ENCODE measurements around the gene DCAF7. TPM values are rescaled to one million over a fixed set of nuclear protein-coding genes. Genes with fewer than 3 reads are reported as not detected.

DCAF7 gene
- total and polyA plus RNA-seq, 4 donors = 13.2 to 24.0 (median 15.0) TPM

DNA sequence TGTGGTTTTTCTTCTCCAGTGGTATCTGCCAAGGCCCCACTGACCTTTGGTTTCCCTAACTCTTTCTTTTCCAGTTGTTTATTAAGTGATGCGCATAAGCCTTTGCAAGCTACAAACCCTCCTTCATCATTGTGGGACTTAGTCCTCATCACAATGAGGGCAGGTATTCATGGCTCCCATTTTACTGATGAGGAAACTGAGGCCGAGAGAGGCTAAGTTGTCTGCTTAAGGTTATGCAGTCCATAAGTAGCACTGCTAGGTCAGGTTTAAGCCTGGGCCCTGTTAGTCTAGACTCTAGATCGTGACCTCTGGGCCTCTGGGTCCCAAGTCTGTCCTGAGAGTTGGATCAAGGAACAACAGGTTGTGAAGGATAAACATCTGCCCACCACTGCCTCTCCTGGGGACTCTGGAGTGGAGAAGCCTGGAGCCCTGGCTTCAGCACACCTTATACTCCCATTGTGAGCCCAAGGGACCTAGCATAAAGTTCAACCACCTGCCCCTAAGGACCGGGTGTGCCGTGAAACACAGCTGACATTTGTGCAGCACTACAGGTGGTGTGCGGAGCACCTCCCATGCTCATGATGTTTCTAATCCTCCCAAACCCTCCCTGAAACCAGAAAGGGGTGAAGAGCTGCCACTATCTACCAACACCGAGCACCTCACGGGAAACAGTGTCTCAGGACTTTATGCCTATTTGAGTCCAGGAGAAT is 32.3 kb upstream of the DCAF7 start:
- H3K4me3 ChIP-seq (ENCODE audit: low read depth in 1 of 3, low read length in 3 of 3) = no peak overlapping the region
- DNase-seq (ENCODE audit: low spot score) = no peak
- H3K4me1 ChIP-seq (ENCODE audit: control insufficient read depth in 4 of 4, insufficient read depth in 4 of 4, low read length in 3 of 4) = peaks cover 10 to 34% (median 23%) of the 10 kb centered on the region in 4 donors
- no peaks in the 10 kb centered on the region for H3K27me3 ChIP-seq (ENCODE audit: control insufficient read depth in 4 of 4, insufficient read depth in 4 of 4, low read length in 3 of 4)
- no peaks in the 10 kb centered on the region for H3K9me3 ChIP-seq (ENCODE audit: control insufficient read depth in 4 of 4, low read length in 3 of 4)
- TF ChIP-seq, protein P1, sequence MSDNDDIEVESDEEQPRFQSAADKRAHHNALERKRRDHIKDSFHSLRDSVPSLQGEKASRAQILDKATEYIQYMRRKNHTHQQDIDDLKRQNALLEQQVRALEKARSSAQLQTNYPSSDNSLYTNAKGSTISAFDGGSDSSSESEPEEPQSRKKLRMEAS (IDR thresholded peaks at IDR 0.05) = no peak
- TF ChIP-seq RXRA (IDR thresholded peaks at IDR 0.05) = no peak
- TF ChIP-seq, protein P2, sequence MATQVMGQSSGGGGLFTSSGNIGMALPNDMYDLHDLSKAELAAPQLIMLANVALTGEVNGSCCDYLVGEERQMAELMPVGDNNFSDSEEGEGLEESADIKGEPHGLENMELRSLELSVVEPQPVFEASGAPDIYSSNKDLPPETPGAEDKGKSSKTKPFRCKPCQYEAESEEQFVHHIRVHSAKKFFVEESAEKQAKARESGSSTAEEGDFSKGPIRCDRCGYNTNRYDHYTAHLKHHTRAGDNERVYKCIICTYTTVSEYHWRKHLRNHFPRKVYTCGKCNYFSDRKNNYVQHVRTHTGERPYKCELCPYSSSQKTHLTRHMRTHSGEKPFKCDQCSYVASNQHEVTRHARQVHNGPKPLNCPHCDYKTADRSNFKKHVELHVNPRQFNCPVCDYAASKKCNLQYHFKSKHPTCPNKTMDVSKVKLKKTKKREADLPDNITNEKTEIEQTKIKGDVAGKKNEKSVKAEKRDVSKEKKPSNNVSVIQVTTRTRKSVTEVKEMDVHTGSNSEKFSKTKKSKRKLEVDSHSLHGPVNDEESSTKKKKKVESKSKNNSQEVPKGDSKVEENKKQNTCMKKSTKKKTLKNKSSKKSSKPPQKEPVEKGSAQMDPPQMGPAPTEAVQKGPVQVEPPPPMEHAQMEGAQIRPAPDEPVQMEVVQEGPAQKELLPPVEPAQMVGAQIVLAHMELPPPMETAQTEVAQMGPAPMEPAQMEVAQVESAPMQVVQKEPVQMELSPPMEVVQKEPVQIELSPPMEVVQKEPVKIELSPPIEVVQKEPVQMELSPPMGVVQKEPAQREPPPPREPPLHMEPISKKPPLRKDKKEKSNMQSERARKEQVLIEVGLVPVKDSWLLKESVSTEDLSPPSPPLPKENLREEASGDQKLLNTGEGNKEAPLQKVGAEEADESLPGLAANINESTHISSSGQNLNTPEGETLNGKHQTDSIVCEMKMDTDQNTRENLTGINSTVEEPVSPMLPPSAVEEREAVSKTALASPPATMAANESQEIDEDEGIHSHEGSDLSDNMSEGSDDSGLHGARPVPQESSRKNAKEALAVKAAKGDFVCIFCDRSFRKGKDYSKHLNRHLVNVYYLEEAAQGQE (IDR thresholded peaks at IDR 0.05) = no peak
- no peaks in the 10 kb centered on the region for H3K36me3 ChIP-seq (ENCODE audit: control insufficient read depth in 4 of 4, insufficient read depth in 3 of 4, low read depth in 1 of 4, low read length in 3 of 4)
- H3K27ac ChIP-seq (ENCODE audit: low read depth in 1 of 2, low read length in 2 of 2) = no peak overlapping the region
- no peak overlapping the region for H3K9ac ChIP-seq (ENCODE audit: low read depth in 1 of 2, low read length in 2 of 2)
- WGBS = 76% methylated on average over 8 of the region's 8 CpGs

DNA sequence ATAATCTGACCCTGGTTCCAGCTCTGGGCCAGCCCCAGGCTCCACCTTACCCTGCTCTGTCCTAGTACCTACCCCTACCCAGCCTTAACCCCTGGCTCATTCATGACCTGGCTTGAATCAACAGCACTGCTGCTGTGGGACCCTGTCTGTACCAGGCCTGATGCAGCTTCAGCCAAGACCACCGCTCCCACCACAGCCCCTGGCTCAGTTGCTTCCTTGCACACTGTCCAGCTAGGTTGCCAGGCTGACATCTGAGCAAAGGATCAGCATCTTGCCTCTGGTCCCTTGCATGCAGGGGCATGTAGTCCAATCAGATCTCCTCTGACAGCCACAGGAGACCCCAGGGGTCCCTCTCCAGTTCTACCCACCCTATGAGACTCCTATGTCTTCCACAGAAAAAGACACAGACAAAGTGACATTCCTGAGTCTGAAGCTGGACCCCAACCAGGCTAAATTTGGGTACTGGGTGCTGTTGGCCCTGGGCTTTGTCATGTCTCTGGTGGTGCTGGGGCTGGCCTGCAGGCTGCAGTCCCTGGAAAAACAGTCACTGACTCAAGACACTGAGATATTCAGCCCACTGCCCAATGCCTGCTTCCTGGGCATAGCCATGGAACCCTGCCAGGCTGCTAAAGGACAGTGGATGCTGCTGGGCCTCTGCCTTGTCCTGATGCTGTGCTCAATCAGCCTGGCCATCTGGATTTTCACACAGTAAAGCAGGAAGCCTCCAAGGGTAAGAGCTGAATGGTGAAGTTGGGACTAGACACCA is 31.0 kb upstream of the DCAF7 start:
- H3K9me3 ChIP-seq (ENCODE audit: control insufficient read depth in 4 of 4, low read length in 3 of 4) = no peaks in the 10 kb centered on the region
- no peak for DNase-seq (ENCODE audit: low spot score)
- H3K27me3 ChIP-seq (ENCODE audit: control insufficient read depth in 4 of 4, insufficient read depth in 4 of 4, low read length in 3 of 4) = peaks cover 0 to 5% (median 3%) of the 10 kb centered on the region in 4 donors
- H3K9ac ChIP-seq (ENCODE audit: low read depth in 1 of 2, low read length in 2 of 2) = no peak overlapping the region
- no peaks in the 10 kb centered on the region for H3K36me3 ChIP-seq (ENCODE audit: control insufficient read depth in 4 of 4, insufficient read depth in 3 of 4, low read depth in 1 of 4, low read length in 3 of 4)
- no peak overlapping the region for H3K4me3 ChIP-seq (ENCODE audit: low read depth in 1 of 3, low read length in 3 of 3)
- WGBS = 90% methylated on average over 1 of the region's 1 CpG
- H3K4me1 ChIP-seq (ENCODE audit: control insufficient read depth in 4 of 4, insufficient read depth in 4 of 4, low read length in 3 of 4) = peaks cover 10 to 37% (median 23%) of the 10 kb centered on the region in 4 donors
- TF ChIP-seq, protein P1 (IDR thresholded peaks at IDR 0.05) = no peak
- TF ChIP-seq, protein P3, sequence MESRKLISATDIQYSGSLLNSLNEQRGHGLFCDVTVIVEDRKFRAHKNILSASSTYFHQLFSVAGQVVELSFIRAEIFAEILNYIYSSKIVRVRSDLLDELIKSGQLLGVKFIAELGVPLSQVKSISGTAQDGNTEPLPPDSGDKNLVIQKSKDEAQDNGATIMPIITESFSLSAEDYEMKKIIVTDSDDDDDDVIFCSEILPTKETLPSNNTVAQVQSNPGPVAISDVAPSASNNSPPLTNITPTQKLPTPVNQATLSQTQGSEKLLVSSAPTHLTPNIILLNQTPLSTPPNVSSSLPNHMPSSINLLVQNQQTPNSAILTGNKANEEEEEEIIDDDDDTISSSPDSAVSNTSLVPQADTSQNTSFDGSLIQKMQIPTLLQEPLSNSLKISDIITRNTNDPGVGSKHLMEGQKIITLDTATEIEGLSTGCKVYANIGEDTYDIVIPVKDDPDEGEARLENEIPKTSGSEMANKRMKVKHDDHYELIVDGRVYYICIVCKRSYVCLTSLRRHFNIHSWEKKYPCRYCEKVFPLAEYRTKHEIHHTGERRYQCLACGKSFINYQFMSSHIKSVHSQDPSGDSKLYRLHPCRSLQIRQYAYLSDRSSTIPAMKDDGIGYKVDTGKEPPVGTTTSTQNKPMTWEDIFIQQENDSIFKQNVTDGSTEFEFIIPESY (IDR thresholded peaks at IDR 0.05) = no peak
- TF ChIP-seq GABPA (IDR thresholded peaks at IDR 0.05 in 1 of 2, conservative IDR thresholded peaks at IDR 0.05 in 1 of 2) (no peak), RAD21 (IDR thresholded peaks at IDR 0.05) (no peak), EGR1 (IDR thresholded peaks at IDR 0.05; ENCODE audit: low read depth in 2 of 2) (no peak), FOXA2 (IDR thresholded peaks at IDR 0.05) (no peak), HNF4A (conservative IDR thresholded peaks at IDR 0.05) (no peak), JUND (IDR thresholded peaks at IDR 0.05) (no peak), NR2F2 (IDR thresholded peaks at IDR 0.05) (no peak)
- TF ChIP-seq, protein P4, sequence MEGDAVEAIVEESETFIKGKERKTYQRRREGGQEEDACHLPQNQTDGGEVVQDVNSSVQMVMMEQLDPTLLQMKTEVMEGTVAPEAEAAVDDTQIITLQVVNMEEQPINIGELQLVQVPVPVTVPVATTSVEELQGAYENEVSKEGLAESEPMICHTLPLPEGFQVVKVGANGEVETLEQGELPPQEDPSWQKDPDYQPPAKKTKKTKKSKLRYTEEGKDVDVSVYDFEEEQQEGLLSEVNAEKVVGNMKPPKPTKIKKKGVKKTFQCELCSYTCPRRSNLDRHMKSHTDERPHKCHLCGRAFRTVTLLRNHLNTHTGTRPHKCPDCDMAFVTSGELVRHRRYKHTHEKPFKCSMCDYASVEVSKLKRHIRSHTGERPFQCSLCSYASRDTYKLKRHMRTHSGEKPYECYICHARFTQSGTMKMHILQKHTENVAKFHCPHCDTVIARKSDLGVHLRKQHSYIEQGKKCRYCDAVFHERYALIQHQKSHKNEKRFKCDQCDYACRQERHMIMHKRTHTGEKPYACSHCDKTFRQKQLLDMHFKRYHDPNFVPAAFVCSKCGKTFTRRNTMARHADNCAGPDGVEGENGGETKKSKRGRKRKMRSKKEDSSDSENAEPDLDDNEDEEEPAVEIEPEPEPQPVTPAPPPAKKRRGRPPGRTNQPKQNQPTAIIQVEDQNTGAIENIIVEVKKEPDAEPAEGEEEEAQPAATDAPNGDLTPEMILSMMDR (IDR thresholded peaks at IDR 0.05; ENCODE audit: low read depth, low read length, missing input control) = no peak
- H3K27ac ChIP-seq (ENCODE audit: low read depth in 1 of 2, low read length in 2 of 2) = no peak overlapping the region
